ENCODE data around the gene SET.
"Not testable (repeated sequence)": the region's sequence is repeated elsewhere in the genome, so short reads cannot be mapped to it uniquely, and the experiment has no call there.

DNA sequence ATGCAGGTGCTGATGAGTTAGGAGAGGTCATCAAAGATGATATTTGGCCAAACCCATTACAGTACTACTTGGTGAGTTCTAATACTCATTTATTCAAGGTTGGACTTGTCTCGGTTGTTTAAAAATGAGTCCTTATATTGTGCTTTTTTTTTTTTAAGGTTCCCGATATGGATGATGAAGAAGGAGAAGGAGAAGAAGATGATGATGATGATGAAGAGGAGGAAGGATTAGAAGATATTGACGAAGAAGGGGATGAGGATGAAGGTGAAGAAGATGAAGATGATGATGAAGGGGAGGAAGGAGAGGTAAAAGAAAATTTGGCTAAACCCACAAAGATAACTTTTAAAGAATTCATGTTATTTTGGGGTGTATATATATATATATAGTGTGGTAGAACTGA lies 4.7 kb downstream of the SET start:
- TF ChIP-seq, protein P1, sequence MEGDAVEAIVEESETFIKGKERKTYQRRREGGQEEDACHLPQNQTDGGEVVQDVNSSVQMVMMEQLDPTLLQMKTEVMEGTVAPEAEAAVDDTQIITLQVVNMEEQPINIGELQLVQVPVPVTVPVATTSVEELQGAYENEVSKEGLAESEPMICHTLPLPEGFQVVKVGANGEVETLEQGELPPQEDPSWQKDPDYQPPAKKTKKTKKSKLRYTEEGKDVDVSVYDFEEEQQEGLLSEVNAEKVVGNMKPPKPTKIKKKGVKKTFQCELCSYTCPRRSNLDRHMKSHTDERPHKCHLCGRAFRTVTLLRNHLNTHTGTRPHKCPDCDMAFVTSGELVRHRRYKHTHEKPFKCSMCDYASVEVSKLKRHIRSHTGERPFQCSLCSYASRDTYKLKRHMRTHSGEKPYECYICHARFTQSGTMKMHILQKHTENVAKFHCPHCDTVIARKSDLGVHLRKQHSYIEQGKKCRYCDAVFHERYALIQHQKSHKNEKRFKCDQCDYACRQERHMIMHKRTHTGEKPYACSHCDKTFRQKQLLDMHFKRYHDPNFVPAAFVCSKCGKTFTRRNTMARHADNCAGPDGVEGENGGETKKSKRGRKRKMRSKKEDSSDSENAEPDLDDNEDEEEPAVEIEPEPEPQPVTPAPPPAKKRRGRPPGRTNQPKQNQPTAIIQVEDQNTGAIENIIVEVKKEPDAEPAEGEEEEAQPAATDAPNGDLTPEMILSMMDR (IDR thresholded peaks at IDR 0.05), result not testable (repeated sequence)
- not testable (repeated sequence) for TF ChIP-seq POLR2AphosphoS5, POLR2A, EP300 (IDR thresholded peaks at IDR 0.05)

Data from gastroesophageal sphincter (tissue), 3 donors.